H1 (cell line): ENCODE measurements around the gene GPBP1L1. TPM values are rescaled to one million over a fixed set of nuclear protein-coding genes. Genes with fewer than 3 reads are reported as not detected.

Experiments
- CTCF ChIA-PET: fragments of 300-600 bp; sonication (Branson Sonifier 250); formaldehyde crosslinking; loops from one replicate; lab custom pipeline; 2021; ENCODE audit not compliant: partially characterized antibody; lab: Charles Lee
- POLR2A ChIA-PET: fragments of 300-600 bp; sonication (Branson Sonifier 250); formaldehyde crosslinking; loops from one replicate; lab custom pipeline; 2021; ENCODE audit warnings: inconsistent platforms; ENCODE audit not compliant: partially characterized antibody; lab: Charles Lee
- DNase-seq, 2 experiments: peaks; one replicate each; pipeline versions ENCODE4 v3.0.0 to v3.0.0-alpha.2; 2010 to 2022; ENCODE audit warnings: low spot score in 2 of 2, low read depth in 1 of 2, mixed read lengths in 1 of 2
- FAIRE-seq: peaks from 2 replicates; lab custom pipeline; 2011; peaks lifted over from hg19 to GRCh38; lab: Jason Lieb, UNC
- H2AFZ ChIP-seq: 2 replicates; pipeline ENCODE4 v1.8.1; 2012; ENCODE audit warnings: low read length, inconsistent platforms
- H2AK5ac ChIP-seq: 2 replicates; pipeline ENCODE4 v1.6.1; 2013; ENCODE audit warnings: low read depth, low read length
- H2BK120ac ChIP-seq: replicated peaks from 2 replicates; pipeline ENCODE3; 2013; ENCODE audit warnings: low read depth, low read length, inconsistent platforms
- H2BK12ac ChIP-seq: 2 replicates; pipeline ENCODE4 v1.6.1; 2013; ENCODE audit warnings: low read depth, low read length
- H2BK15ac ChIP-seq: 2 replicates; pipeline ENCODE4 v1.6.1; 2013; ENCODE audit warnings: low read length
- H2BK20ac ChIP-seq: 2 replicates; pipeline ENCODE4 v1.6.1; 2013; ENCODE audit warnings: low read length
- H2BK5ac ChIP-seq: 2 replicates; pipeline ENCODE4 v1.6.1; 2013; ENCODE audit warnings: low read depth, low read length
- H3K14ac ChIP-seq: 2 replicates; pipeline ENCODE4 v1.6.1; 2013; ENCODE audit warnings: inconsistent platforms; ENCODE audit not compliant: insufficient read length
- H3K18ac ChIP-seq: 2 replicates; pipeline ENCODE4 v1.6.1; 2013; ENCODE audit warnings: low read length; ENCODE audit errors: extremely low read depth
- H3K23ac ChIP-seq: 2 replicates; pipeline ENCODE4 v1.6.1; 2013; ENCODE audit warnings: inconsistent platforms; ENCODE audit not compliant: insufficient read length
- H3K23me2 ChIP-seq: 2 replicates; pipeline ENCODE4 v1.6.1; 2013; ENCODE audit warnings: low read depth, low read length
- H3K27ac ChIP-seq: 2 replicates; pipeline ENCODE4 v1.6.1; 2011; ENCODE audit warnings: low read depth, low read length, inconsistent platforms
- H3K27me3 ChIP-seq, 4 experiments: replicated peaks in 1 of 4; 1 replicate in 1 of 4; 2 replicates in 3 of 4; pipeline versions ENCODE4 v1.6.1 to v1.8.1; 2011 to 2013; ENCODE audit warnings: low read length in 3 of 4, mild to moderate bottlenecking in 3 of 4, inconsistent platforms in 2 of 4, mixed read lengths in 2 of 4, moderate library complexity in 1 of 4; ENCODE audit not compliant: control insufficient read depth in 3 of 4, insufficient read depth in 3 of 4; ENCODE audit errors: extremely low read depth in 1 of 4
- H3K36me3 ChIP-seq, 4 experiments: 2 replicates each; pipeline versions ENCODE4 v1.6.1 to v1.8.1; 2011 to 2013; ENCODE audit warnings: mild to moderate bottlenecking in 4 of 4, low read length in 3 of 4, moderate library complexity in 2 of 4, control low read depth in 1 of 4, inconsistent platforms in 1 of 4; ENCODE audit not compliant: insufficient read depth in 4 of 4, control insufficient read depth in 2 of 4
- H3K4ac ChIP-seq: replicated peaks from 2 replicates; pipeline ENCODE3; 2013; ENCODE audit warnings: low read length, low read depth, mixed read lengths, inconsistent platforms; ENCODE audit not compliant: insufficient read length
- H3K4me1 ChIP-seq, 4 experiments: replicated peaks in 1 of 4; 1 replicate in 1 of 4; 2 replicates in 3 of 4; pipeline versions ENCODE4 v1.6.1 to v1.8.1; 2011 to 2013; ENCODE audit warnings: low read length in 3 of 4, inconsistent platforms in 2 of 4, mixed read lengths in 1 of 4; ENCODE audit not compliant: insufficient read depth in 4 of 4, control insufficient read depth in 3 of 4
- H3K4me2 ChIP-seq, 2 experiments: 2 replicates each; pipeline versions ENCODE4 v1.6.1 to v1.8.1; 2011 to 2013; ENCODE audit warnings: low read depth in 2 of 2, low read length in 2 of 2, control low read depth in 1 of 2, inconsistent platforms in 1 of 2, mild to moderate bottlenecking in 1 of 2; ENCODE audit not compliant: insufficient read depth in 1 of 2
- H3K4me3 ChIP-seq, 4 experiments: fragments of 200-600, 300-600 bp in 1 of 4; sonication (generic), shearing (Covaris generic), sonication (Bioruptor Twin) in 1 of 4; 2 replicates each; pipeline versions ENCODE4 v1.5.1 to v1.8.1; 2011 to 2016; ENCODE audit warnings: low read length in 4 of 4, low read depth in 3 of 4, control low read depth in 2 of 4, inconsistent platforms in 2 of 4, mild to moderate bottlenecking in 2 of 4, mixed read lengths in 1 of 4, moderate library complexity in 1 of 4; ENCODE audit not compliant: insufficient read depth in 2 of 4; ENCODE audit errors: extremely low read depth in 1 of 4
- H3K56ac ChIP-seq: replicated peaks from 2 replicates; pipeline ENCODE3; 2013; ENCODE audit warnings: low read depth, mild to moderate bottlenecking, mixed read lengths, low read length, inconsistent platforms; ENCODE audit not compliant: insufficient read length
- H3K79me1 ChIP-seq: 2 replicates; pipeline ENCODE4 v1.6.1; 2013; ENCODE audit warnings: low read depth, low read length, control low read depth
- H3K79me2 ChIP-seq, 2 experiments: 2 replicates each; pipeline versions ENCODE4 v1.6.1 to v1.8.1; 2012 to 2013; ENCODE audit warnings: low read length in 2 of 2, mild to moderate bottlenecking in 2 of 2, inconsistent platforms in 1 of 2; ENCODE audit not compliant: insufficient read depth in 2 of 2, control insufficient read depth in 1 of 2
- H3K9ac ChIP-seq, 4 experiments: replicated peaks in 1 of 4; 1 replicate in 1 of 4; 2 replicates in 3 of 4; pipeline versions ENCODE4 v1.6.1 to v1.8.1; 2011 to 2013; ENCODE audit warnings: low read depth in 3 of 4, low read length in 3 of 4, control low read depth in 2 of 4, mild to moderate bottlenecking in 2 of 4, moderate library complexity in 2 of 4, inconsistent platforms in 1 of 4; ENCODE audit errors: extremely low read depth in 1 of 4
- H3K9me3 ChIP-seq, 2 experiments: 2 replicates each; pipeline versions ENCODE4 v1.6.1 to v1.8.1; 2012 to 2013; ENCODE audit warnings: mild to moderate bottlenecking in 2 of 2, moderate library complexity in 2 of 2, control low read depth in 1 of 2, inconsistent platforms in 1 of 2, low read depth in 1 of 2, low read length in 1 of 2, mixed read lengths in 1 of 2; ENCODE audit not compliant: insufficient read depth in 2 of 2
- H4K20me1 ChIP-seq, 2 experiments: replicated peaks in 1 of 2; 2 replicates each; pipeline versions ENCODE3 to v1.8.1; 2011 to 2013; ENCODE audit warnings: inconsistent platforms in 2 of 2, low read length in 2 of 2, mild to moderate bottlenecking in 1 of 2; ENCODE audit not compliant: insufficient read depth in 2 of 2, control insufficient read depth in 1 of 2
- H4K5ac ChIP-seq: 2 replicates; pipeline ENCODE4 v1.6.1; 2013; ENCODE audit warnings: low read length, low read depth, mixed read lengths, inconsistent platforms; ENCODE audit not compliant: insufficient read length
- H4K8ac ChIP-seq: 2 replicates; pipeline ENCODE4 v1.8.0; 2013; ENCODE audit warnings: mild to moderate bottlenecking, moderate library complexity, low read length, inconsistent platforms; ENCODE audit not compliant: insufficient read depth; ENCODE audit errors: extremely low read depth
- H4K91ac ChIP-seq: replicated peaks from 2 replicates; pipeline ENCODE3; 2013; ENCODE audit warnings: low read length, mixed read lengths, inconsistent platforms; ENCODE audit not compliant: insufficient read length
- CHD1 ChIP-seq: IDR thresholded peaks from 2 replicates; pipeline ENCODE4 v1.6.1; 2012; ENCODE audit warnings: low read depth, low read length, improper control_type of control experiment
- CTBP2 ChIP-seq: IDR thresholded peaks from 2 replicates; pipeline ENCODE4 v1.7.0; 2011; ENCODE audit warnings: borderline replicate concordance, mild to moderate bottlenecking, moderate library complexity, mixed read lengths, low read length; ENCODE audit not compliant: insufficient read depth, insufficient read length
- HDAC6 ChIP-seq: IDR thresholded peaks from one replicate; pipeline ENCODE4 v1.7.1; 2012; ENCODE audit warnings: low read depth, mild to moderate bottlenecking, inconsistent platforms, low read length, moderate library complexity
- PHF8 ChIP-seq: fragments of 200-600 bp; sonication (generic); conservative IDR thresholded peaks from 2 replicates; pipeline ENCODE4 v1.7.1; 2012; ENCODE audit warnings: low read depth, mild to moderate bottlenecking, inconsistent platforms, low read length, moderate library complexity
- SIRT6 ChIP-seq: IDR thresholded peaks from one replicate; pipeline ENCODE4 v1.7.1; 2012; ENCODE audit warnings: low read length, inconsistent platforms
- YY1 ChIP-seq: IDR thresholded peaks from 2 replicates; pipeline ENCODE4 v1.6.1; 2011; ENCODE audit warnings: low read depth, mild to moderate bottlenecking, low read length
- WGBS, 2 experiments: shearing (Covaris generic) in 1 of 2; methylation state at CpG; one replicate each; pipeline versions ENCODE4 v1.1.6 to v1.1.7; 2013 to 2015; ENCODE audit warnings: low lambda C conversion rate in 2 of 2, mixed read lengths in 2 of 2, inconsistent platforms in 1 of 2, low coverage in 1 of 2, missing lambda C conversion rate in 1 of 2; ENCODE audit not compliant: insufficient replicate concordance in 2 of 2, insufficient coverage in 1 of 2, insufficient read length in 1 of 2; ENCODE audit errors: extremely low coverage in 1 of 2, missing lambda C conversion rate in 1 of 2; 5-methylcytosine and 5-hydroxymethylcytosine counted together
- polyA plus RNA-seq, 7 experiments: library from polyadenylated mRNA; depleted of rRNA in 3 of 7; stranded (reverse) in 5 of 7; unstranded in 2 of 7; fragments of >200 nt in 5 of 7; fragments of 200-250 nt in 2 of 7; gene quantifications; 1 replicate in 5 of 7; 2 replicates in 1 of 7; 4 replicates in 1 of 7; pipeline versions ENCODE4 v1.2.1 to v1.2.3, GENCODE V29; 2011 to 2013; ENCODE audit warnings: missing spikeins in 2 of 7, mixed read lengths in 2 of 7
- total RNA-seq: library from RNA; stranded (reverse); fragmentation: NEBNext Ultra II Directional; extraction: Animal tissue kit (Norgen Biotek cat#: 25700); gene quantifications from 2 replicates; pipeline ENCODE4 v1.2.1, GENCODE V29; 2021

Gene GPBP1L1
- total and polyA plus RNA-seq, 2 of the 8 experiments (the other 6 are each of a cell fraction or from before 2014, with no cell fraction given) = 70.1 to 119 TPM

DNA sequence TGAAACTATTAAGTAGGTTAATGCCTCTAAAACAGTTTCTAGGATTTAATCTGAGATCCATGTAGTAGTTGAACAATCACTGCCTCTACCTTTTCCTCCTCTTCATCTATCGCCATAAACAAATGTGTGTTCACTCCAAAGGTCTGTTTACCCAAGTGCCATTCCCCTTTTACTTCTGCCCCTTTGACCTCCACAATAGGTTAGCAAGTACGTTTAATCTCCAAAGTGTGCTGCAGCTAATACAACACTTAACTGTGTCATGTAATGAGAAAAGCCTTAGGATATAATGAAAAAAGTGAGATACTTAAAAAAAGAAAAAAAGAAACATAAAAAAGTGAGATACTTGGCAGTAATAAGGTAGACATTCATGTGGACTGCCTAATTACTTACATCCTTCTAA lies 28.2 kb downstream of the GPBP1L1 start:
- no peak overlapping the region for H4K8ac ChIP-seq
- H3K14ac ChIP-seq = no peak overlapping the region
- H3K36me3 ChIP-seq = peaks cover 28 to 78% (median 52%) of the 10 kb centered on the region in 4 experiments
- no peak overlapping the region for H2AFZ ChIP-seq
- no peak overlapping the region for H3K56ac ChIP-seq
- H4K20me1 ChIP-seq = peaks cover 2 to 7% of the 10 kb centered on the region in 2 experiments
- H3K4me1 ChIP-seq = no peaks in the 10 kb centered on the region
- H3K18ac ChIP-seq = no peak overlapping the region
- TF ChIP-seq PHF8 (no peak), YY1 (no peak), HDAC6 (no peak), SIRT6 (no peak), CTBP2 (no peak), CHD1 (no peak)
- no peaks in the 10 kb centered on the region for H3K23me2 ChIP-seq
- H3K9ac ChIP-seq = no peak overlapping the region
- no peak overlapping the region for H3K4ac ChIP-seq
- H2BK12ac ChIP-seq = no peak overlapping the region
- H3K9me3 ChIP-seq = no peaks in the 10 kb centered on the region
- no peaks in the 10 kb centered on the region; the same call in 1 of the 2 replicates for H3K79me1 ChIP-seq
- FAIRE-seq (no peak), DNase-seq (no peak)
- no peak overlapping the region for H2BK120ac ChIP-seq
- CTCF ChIA-PET = no interaction called here
- H3K4me3 ChIP-seq = no peak overlapping the region
- POLR2A ChIA-PET = interaction anchor here (1.5 kb wide), 1 partner anchor 21 kb away, joined by 3 read pairs; no protein-coding TSS in a partner anchor
- no peak overlapping the region for H3K4me2 ChIP-seq
- no peak overlapping the region for H2AK5ac ChIP-seq
- H4K5ac ChIP-seq = no peak overlapping the region
- peaks cover 0 to 32% of the 10 kb centered on the region in 2 experiments for H3K79me2 ChIP-seq
- no peak overlapping the region for H3K27ac ChIP-seq
- no peak overlapping the region for H4K91ac ChIP-seq
- WGBS, 2 experiments = 92% methylated on average over 2 of the region's 2 CpGs; no CpG with 5 or more reads in 1 of the 2 experiments
- H3K27me3 ChIP-seq = no peaks in the 10 kb centered on the region
- H2BK20ac ChIP-seq = no peak overlapping the region
- H2BK15ac ChIP-seq = no peak overlapping the region
- no peak overlapping the region for H2BK5ac ChIP-seq
- H3K23ac ChIP-seq = no peak overlapping the region
